Measurements from ENCODE around the gene TSACC.

The TSACC gene

GRCh38 chr1:156338180-156338976 is at the start of gene TSACC, which contains the start of gene CCT3:
Gene TSACC, plus strand, starts transcription at chr1:156338526. Its CDS starts 1,232 bp downstream, at chr1:156339758.
Gene CCT3, minus strand, starts transcription at chr1:156338292. Its CDS starts 108 bp downstream, at chr1:156338184.
- H3K79me2 ChIP-seq: peaks cover 13% of the 10 kb centered on the region
- peak within 1 kb of the TSS; percentile 95 for H3K4me2 ChIP-seq (ENCODE audit: low read length)
- H3K27ac ChIP-seq: peak within 1 kb of the TSS; percentile 60
- no peaks in the 10 kb centered on the region for H3K27me3 ChIP-seq (ENCODE audit: control insufficient read depth, insufficient read depth, low read length)
- H3K9ac ChIP-seq: peak within 1 kb of the TSS; percentile 19
- H3K9me3 ChIP-seq (ENCODE audit: control insufficient read depth, low read length): no peaks in the 10 kb centered on the region
- H2AFZ ChIP-seq: peak within 1 kb of the TSS; percentile 88
- H3K4me3 ChIP-seq (ENCODE audit: low read depth, low read length): peak within 1 kb of the TSS; percentile 96
- no peaks in the 10 kb centered on the region for H3K4me1 ChIP-seq
- no peak for TF ChIP-seq CTCF (IDR thresholded peaks at IDR 0.05)
- no peaks in the 10 kb centered on the region for H3K36me3 ChIP-seq (ENCODE audit: control insufficient read depth, insufficient read depth, low read length)

GRCh38 chr1:156289857-156290256 is 48.5 kb upstream of the TSACC start:
- no peak for TF ChIP-seq CTCF (IDR thresholded peaks at IDR 0.05)
- no peak overlapping the region for H3K4me3 ChIP-seq (ENCODE audit: low read depth, low read length)
- no peak overlapping the region for H3K4me2 ChIP-seq (ENCODE audit: low read length)

GRCh38 chr1:156291226-156292061 is 46.9 kb upstream of the TSACC start:
- Histone ChIP-seq H3K4me3 (ENCODE audit: low read depth, low read length) (no peak overlapping the region), H3K27ac (peak overlapping the region; percentile 52), H3K4me2 (ENCODE audit: low read length) (peak overlapping the region; percentile 39), H3K27me3 (ENCODE audit: control insufficient read depth, insufficient read depth, low read length) (no peaks in the 10 kb centered on the region), H3K36me3 (ENCODE audit: control insufficient read depth, insufficient read depth, low read length) (no peaks in the 10 kb centered on the region), H3K9ac (no peak overlapping the region), H3K4me1 (peaks cover 3% of the 10 kb centered on the region), H3K79me2 (no peaks in the 10 kb centered on the region), H3K9me3 (ENCODE audit: control insufficient read depth, low read length) (no peaks in the 10 kb centered on the region), H2AFZ (peak overlapping the region; percentile 80)
- TF ChIP-seq CTCF (IDR thresholded peaks at IDR 0.05): no peak

More at GRCh38 chr1:156289857-156290256, 48.5 kb upstream of the TSACC start:
- Histone ChIP-seq H3K79me2 (no peaks in the 10 kb centered on the region), H2AFZ (no peak overlapping the region), H3K9me3 (ENCODE audit: control insufficient read depth, low read length) (no peaks in the 10 kb centered on the region), H3K9ac (no peak overlapping the region), H3K27ac (no peak overlapping the region), H3K27me3 (ENCODE audit: control insufficient read depth, insufficient read depth, low read length) (no peaks in the 10 kb centered on the region), H3K36me3 (ENCODE audit: control insufficient read depth, insufficient read depth, low read length) (no peaks in the 10 kb centered on the region), H3K4me1 (peaks cover 3% of the 10 kb centered on the region)

- Histone ChIP-seq H3K36me3 (ENCODE audit: control insufficient read depth, insufficient read depth, low read length) (no peaks in the 10 kb centered on the region), H3K9me3 (ENCODE audit: control insufficient read depth, low read length) (no peaks in the 10 kb centered on the region), H3K9ac (no peak overlapping the region), H3K4me1 (peaks cover 3% of the 10 kb centered on the region), H3K4me2 (ENCODE audit: low read length) (no peak overlapping the region), H3K4me3 (ENCODE audit: low read depth, low read length) (no peak overlapping the region), H3K27me3 (ENCODE audit: control insufficient read depth, insufficient read depth, low read length) (no peaks in the 10 kb centered on the region), H3K79me2 (no peaks in the 10 kb centered on the region), H3K27ac (no peak overlapping the region), H2AFZ (no peak overlapping the region)
- no peak for TF ChIP-seq CTCF (IDR thresholded peaks at IDR 0.05)
Measured at GRCh38 chr1:156293098-156293434, 45.3 kb upstream of the TSACC start.

All from parathyroid adenoma (tissue), 2 donors.